ENCODE data around the gene ATP6V1C2.

DNA sequence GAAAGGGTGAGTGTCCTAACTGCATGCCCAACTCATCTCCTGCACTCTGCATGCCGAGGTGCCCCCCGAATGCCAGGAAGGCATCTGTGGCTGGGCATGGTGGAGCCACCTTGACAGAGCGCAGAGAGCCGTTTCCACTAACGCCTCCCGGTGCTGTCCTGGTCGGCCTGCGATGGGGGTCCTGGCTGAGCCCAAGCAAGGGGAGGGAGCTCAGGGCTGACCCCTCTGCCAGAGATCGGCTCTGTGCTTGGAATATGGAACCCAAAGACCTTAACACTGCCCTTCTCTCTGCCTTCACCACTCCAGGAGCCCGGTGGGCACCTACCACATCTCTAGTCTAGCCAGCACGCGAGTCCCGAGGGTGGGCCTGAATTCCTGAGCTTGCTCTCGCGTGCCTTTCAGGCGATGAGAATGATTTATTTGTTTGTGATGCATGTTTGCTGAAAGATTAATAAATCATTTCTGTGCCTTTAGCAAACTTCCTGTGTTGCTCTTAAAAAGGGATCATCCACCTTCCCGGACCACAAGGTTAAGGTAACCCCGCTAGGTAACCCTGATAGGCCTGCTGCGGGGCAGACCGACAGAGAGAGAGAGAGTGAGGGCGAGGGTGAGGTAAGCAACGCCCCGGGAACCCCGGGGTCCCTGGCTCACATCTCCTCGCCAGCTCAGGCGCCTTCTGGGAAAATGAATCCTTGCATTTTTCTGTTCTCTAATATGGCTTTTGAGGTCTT lies 55.8 kb downstream of the ATP6V1C2 start:
- no peak for TF ChIP-seq CTCF (IDR thresholded peaks at IDR 0.05; ENCODE audit: poor library complexity, severe bottlenecking)
- TF ChIP-seq REST (IDR thresholded peaks at IDR 0.05; ENCODE audit: borderline replicate concordance), result no peak

All from neural cell (in vitro differentiated cells).